Stomach (tissue), 9 donors: Measurements from ENCODE around the gene PRKG1. TPM values are rescaled to one million over a fixed set of nuclear protein-coding genes. Genes with fewer than 3 reads are reported as not detected.

ENCODE experiments used
- DNase-seq, 2 donors: peaks; one replicate each; pipeline versions ENCODE4 v3.0.0 to v3.0.0-alpha.2; 2013 to 2019
- H3K27ac ChIP-seq, 5 donors: fragments of 200-600 bp in 4 of 5; sonication (generic) in 4 of 5; one replicate each; pipeline ENCODE4 v1.5.1; 2013 to 2019; ENCODE audit warnings: mild to moderate bottlenecking in 1 of 5, moderate library complexity in 1 of 5
- H3K27me3 ChIP-seq, 3 donors: fragments of 200-600 bp; sonication (generic); one replicate each; pipeline ENCODE4 v1.5.1; 2017 to 2019; ENCODE audit warnings: mixed run types in 1 of 3
- H3K36me3 ChIP-seq, 4 donors: fragments of 200-600 bp; sonication (generic); 1 replicate in 3 of 4; 2 replicates in 1 of 4; pipeline ENCODE4 v1.5.1; 2016 to 2019
- H3K4me1 ChIP-seq, 4 donors: fragments of 200-600 bp; sonication (generic); one replicate each; pipeline ENCODE4 v1.5.1; 2016 to 2019
- H3K4me3 ChIP-seq, 4 donors: fragments of 200-600 bp; sonication (generic) in 3 of 4; one replicate each; pipeline ENCODE4 v1.5.1; 2016 to 2019; ENCODE audit warnings: mild to moderate bottlenecking in 1 of 4
- H3K9me3 ChIP-seq, 4 donors: fragments of 200-600 bp; sonication (generic); one replicate each; pipeline ENCODE4 v1.5.1; 2016 to 2019
- EP300 ChIP-seq: sonication (generic); formaldehyde crosslinking; IDR thresholded peaks from one replicate; pipeline ENCODE4 v1.6.1; 2017; ENCODE audit warnings: antibody characterized with exemption
- POLR2A ChIP-seq, 4 donors: fragments of 450-650 bp; IDR thresholded peaks; one replicate each; pipeline ENCODE4 v1.6.1; 2016; ENCODE audit warnings: antibody characterized with exemption in 4 of 4, control low read depth in 2 of 4, mild to moderate bottlenecking in 1 of 4, moderate library complexity in 1 of 4
- POLR2AphosphoS5 ChIP-seq, 3 donors: sonication (generic); formaldehyde crosslinking; IDR thresholded peaks; one replicate each; pipeline ENCODE4 v1.6.1; 2016; ENCODE audit warnings: antibody characterized with exemption in 3 of 3
- WGBS, 5 donors: extraction: QIAGEN DNeasy Blood & Tissue Kit in 3 of 5; methylation state at CpG; one replicate each; pipeline versions ENCODE4 v1.1.5 to v1.1.7; 2013 to 2018; 5-methylcytosine and 5-hydroxymethylcytosine counted together
- intact Hi-C: fragments of 100-400 bp; cut with DNase I; formaldehyde crosslinking; loops from one replicate; pipeline ENCODE4 v1.15.1; 2023; ENCODE audit warnings: low total_unique reads
- polyA plus RNA-seq, 3 donors: library from polyadenylated mRNA; stranded (reverse); fragments of 200-250 nt; gene quantifications; one replicate each; pipeline ENCODE4 v1.2.3, GENCODE V29; 2013
- total RNA-seq, 5 donors: library from RNA; depleted of rRNA; stranded (reverse); fragments of >200 nt; gene quantifications; one replicate each; pipeline versions ENCODE4 v1.1.0 to v1.2.3, GENCODE V29; 2014 to 2016
- TF ChIP-seq, protein P1 (sequence below), 7 experiments: fragments of 450-650 bp in 4 of 7; fragments of 200-600 bp in 3 of 7; sonication (generic) in 3 of 7; IDR thresholded peaks; one replicate each; pipeline ENCODE4 v1.5.1; 2016 to 2019; ENCODE audit warnings: antibody characterized with exemption in 7 of 7, control low read depth in 2 of 7, mild to moderate bottlenecking in 1 of 7
- donor health status: healthy with polysubstance abuse.
- donor health status: Bipolar disorder and iron deficiency.
- donor health status: healthy.

PRKG1 gene
- total and polyA plus RNA-seq, 8 donors, result 1.5 to 89.2 (median 14.3) TPM

DNA sequence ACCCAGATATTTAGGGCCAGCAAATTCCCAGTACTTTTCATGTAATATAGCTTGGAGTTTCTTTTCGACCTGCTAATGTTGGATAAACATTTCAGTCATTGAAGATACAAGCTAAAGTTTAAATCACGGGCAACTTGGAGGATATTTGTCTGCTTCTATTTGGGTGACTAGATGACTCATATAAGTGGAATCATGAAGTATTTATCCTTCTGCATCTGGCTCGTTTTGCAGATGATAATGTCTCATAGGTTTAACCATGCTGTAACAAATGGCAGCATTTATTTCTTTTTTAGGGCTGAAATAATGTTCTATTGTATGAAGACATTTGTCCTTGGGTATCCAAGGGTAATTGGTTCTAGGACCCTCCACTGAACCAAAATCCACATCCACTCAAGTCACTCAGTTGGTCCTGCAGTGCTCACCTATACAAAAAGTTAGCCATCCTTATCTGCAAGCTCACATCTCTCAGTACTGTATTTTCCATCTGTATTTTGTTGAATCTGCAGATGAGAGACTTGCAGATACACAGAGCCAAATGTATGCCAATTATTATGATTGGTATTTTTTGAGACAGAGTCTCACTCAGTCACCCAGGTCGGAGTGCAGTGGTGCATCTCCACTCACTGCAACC is 812.3 kb downstream of the PRKG1 start:
- H3K27ac ChIP-seq, result no peak overlapping the region
- no peak for DNase-seq
- no peaks in the 10 kb centered on the region for H3K36me3 ChIP-seq
- no peaks in the 10 kb centered on the region for H3K4me1 ChIP-seq
- WGBS, 5 donors, result 49 to 56% (median 54%) methylated on average over 4 of the region's 4 CpGs
- H3K27me3 ChIP-seq, result no peaks in the 10 kb centered on the region
- H3K4me3 ChIP-seq, result no peak overlapping the region
- intact Hi-C loops, result no loop called here
- H3K9me3 ChIP-seq, result no peaks in the 10 kb centered on the region
- TF ChIP-seq POLR2AphosphoS5 (IDR thresholded peaks at IDR 0.05) (no peak), POLR2A (IDR thresholded peaks at IDR 0.05) (no peak), EP300 (no peak)
- TF ChIP-seq, protein P1, sequence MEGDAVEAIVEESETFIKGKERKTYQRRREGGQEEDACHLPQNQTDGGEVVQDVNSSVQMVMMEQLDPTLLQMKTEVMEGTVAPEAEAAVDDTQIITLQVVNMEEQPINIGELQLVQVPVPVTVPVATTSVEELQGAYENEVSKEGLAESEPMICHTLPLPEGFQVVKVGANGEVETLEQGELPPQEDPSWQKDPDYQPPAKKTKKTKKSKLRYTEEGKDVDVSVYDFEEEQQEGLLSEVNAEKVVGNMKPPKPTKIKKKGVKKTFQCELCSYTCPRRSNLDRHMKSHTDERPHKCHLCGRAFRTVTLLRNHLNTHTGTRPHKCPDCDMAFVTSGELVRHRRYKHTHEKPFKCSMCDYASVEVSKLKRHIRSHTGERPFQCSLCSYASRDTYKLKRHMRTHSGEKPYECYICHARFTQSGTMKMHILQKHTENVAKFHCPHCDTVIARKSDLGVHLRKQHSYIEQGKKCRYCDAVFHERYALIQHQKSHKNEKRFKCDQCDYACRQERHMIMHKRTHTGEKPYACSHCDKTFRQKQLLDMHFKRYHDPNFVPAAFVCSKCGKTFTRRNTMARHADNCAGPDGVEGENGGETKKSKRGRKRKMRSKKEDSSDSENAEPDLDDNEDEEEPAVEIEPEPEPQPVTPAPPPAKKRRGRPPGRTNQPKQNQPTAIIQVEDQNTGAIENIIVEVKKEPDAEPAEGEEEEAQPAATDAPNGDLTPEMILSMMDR (IDR thresholded peaks at IDR 0.05), result no peak

DNA sequence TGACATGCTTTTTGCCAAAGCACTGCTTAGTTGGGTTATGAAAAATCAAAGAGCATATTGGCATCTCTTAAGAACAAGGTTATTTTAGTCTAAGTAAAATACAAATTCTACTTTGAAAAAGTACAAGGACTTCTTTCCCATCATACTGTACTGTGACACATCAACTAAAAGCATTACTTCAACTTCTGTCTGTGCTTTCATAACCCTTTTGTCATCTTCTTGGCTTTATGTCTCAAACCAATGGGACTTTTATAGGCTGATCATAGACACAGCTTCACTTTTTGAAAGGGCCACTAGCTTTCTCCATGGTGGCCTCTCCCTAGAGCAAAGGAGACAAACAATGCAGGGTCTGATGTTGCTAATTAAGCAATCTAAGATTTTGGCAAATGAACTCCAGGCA is 814.0 kb downstream of the PRKG1 start:
- no peaks in the 10 kb centered on the region for H3K27me3 ChIP-seq
- TF ChIP-seq EP300, result no peak
- TF ChIP-seq, protein P1 (IDR thresholded peaks at IDR 0.05), result no peak
- no peak for TF ChIP-seq POLR2AphosphoS5 (IDR thresholded peaks at IDR 0.05)
- no peak for TF ChIP-seq POLR2A (IDR thresholded peaks at IDR 0.05)
- DNase-seq, result no peak
- no peak overlapping the region for H3K27ac ChIP-seq
- no peaks in the 10 kb centered on the region for H3K4me1 ChIP-seq
- H3K36me3 ChIP-seq, result no peaks in the 10 kb centered on the region
- H3K9me3 ChIP-seq, result no peaks in the 10 kb centered on the region
- intact Hi-C loops, result no loop called here
- H3K4me3 ChIP-seq, result no peak overlapping the region

DNA sequence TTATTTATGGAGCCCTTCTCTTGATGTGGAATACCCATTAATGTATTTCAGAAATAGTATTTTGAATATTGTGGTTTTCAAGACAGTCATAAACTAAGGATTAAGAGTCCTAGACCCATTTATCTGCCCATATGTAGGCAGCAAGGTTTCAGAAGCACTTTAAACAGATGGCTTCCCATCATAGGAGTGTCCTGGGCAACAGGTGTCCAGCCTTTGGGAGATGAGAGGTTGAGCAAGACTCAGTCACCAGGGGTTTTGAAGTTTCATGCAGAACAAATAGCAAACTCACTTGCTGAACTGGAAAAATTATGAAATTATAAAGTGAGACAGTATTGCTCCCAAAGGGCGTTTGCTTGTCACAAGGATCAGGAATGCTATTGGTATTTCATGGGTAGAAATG is 818.0 kb downstream of the PRKG1 start:
- Histone ChIP-seq H3K4me3 (no peak overlapping the region), H3K9me3 (no peaks in the 10 kb centered on the region), H3K36me3 (no peaks in the 10 kb centered on the region), H3K27me3 (no peaks in the 10 kb centered on the region), H3K27ac (no peak overlapping the region), H3K4me1 (peaks cover 0 to 8% (median 0%) of the 10 kb centered on the region in 4 donors)
- intact Hi-C loops, result no loop called here
- WGBS, 5 donors, result 65 to 89% (median 80%) methylated on average over 1 of the region's 1 CpG
- DNase-seq, result no peak
- no peak for TF ChIP-seq POLR2AphosphoS5 (IDR thresholded peaks at IDR 0.05)
- TF ChIP-seq, protein P1 (IDR thresholded peaks at IDR 0.05), result no peak

DNA sequence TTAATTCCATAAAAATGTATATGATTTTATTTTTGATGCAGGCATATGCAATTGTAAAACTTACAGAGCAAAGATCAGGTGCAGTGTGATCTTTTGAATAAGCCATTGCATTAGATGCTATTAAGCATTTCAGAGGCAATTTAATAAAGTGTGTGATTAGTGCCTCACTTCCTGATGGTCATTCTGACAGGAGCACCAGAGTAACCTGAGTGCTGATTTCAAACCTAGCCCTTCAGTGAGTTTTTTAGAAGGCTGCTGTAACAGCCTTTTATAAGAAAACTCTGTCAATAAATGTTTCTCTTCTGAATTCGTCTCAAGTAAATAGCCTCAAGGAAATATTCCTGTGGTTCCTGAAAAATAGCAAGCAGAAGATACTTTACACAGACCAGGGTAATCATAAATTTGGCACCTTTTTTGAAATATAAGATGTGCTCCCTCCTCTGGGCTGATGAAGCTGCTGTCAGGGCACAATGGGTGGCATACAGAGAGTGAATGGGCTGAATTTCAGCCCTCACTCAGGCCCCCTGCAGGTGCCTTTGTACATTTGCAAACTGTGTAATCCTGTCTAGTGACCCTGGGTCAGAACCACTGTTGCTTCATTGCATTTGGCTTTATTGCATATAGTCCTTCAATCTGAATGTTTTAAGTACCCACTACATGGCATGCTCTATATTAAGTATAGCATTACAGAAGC is 818.8 kb downstream of the PRKG1 start:
- no peak for DNase-seq
- H3K4me1 ChIP-seq, result peaks cover 0 to 8% (median 0%) of the 10 kb centered on the region in 4 donors
- 49 to 63% (median 54%) methylated on average over 1 of the region's 1 CpG for WGBS, 5 donors
- H3K27ac ChIP-seq, result no peak overlapping the region
- no peaks in the 10 kb centered on the region for H3K27me3 ChIP-seq
- TF ChIP-seq EP300, result no peak
- TF ChIP-seq POLR2A (IDR thresholded peaks at IDR 0.05), result no peak
- no peak overlapping the region for H3K4me3 ChIP-seq
- no peaks in the 10 kb centered on the region for H3K9me3 ChIP-seq
- no peaks in the 10 kb centered on the region for H3K36me3 ChIP-seq
- intact Hi-C loops, result no loop called here
